ENCODE measurements around the gene NCAM1.

DNA sequence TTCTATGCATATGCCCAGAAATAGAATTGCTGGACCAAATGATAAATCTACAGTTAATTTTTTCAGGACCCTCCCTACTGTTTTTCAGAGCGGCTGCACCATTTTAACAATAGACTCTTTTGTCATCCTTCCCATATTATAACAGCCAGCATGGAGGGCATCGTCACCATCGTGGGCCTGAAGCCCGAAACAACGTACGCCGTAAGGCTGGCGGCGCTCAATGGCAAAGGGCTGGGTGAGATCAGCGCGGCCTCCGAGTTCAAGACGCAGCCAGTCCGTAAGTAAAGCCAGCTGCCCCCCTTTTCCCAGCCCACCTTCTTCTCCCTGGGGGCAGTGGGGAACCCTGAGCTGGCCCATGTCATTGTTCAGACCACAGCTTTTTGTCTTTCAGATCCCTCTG lies 273.7 kb downstream of the NCAM1 start:
- TF ChIP-seq, protein P1, sequence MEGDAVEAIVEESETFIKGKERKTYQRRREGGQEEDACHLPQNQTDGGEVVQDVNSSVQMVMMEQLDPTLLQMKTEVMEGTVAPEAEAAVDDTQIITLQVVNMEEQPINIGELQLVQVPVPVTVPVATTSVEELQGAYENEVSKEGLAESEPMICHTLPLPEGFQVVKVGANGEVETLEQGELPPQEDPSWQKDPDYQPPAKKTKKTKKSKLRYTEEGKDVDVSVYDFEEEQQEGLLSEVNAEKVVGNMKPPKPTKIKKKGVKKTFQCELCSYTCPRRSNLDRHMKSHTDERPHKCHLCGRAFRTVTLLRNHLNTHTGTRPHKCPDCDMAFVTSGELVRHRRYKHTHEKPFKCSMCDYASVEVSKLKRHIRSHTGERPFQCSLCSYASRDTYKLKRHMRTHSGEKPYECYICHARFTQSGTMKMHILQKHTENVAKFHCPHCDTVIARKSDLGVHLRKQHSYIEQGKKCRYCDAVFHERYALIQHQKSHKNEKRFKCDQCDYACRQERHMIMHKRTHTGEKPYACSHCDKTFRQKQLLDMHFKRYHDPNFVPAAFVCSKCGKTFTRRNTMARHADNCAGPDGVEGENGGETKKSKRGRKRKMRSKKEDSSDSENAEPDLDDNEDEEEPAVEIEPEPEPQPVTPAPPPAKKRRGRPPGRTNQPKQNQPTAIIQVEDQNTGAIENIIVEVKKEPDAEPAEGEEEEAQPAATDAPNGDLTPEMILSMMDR (optimal IDR thresholded peaks at IDR 0.05 in 1 of 3, IDR thresholded peaks at IDR 0.05 in 1 of 3, conservative IDR thresholded peaks at IDR 0.05 in 1 of 3; ENCODE audit: extremely low read depth in 1 of 3, insufficient read depth in 2 of 3, low read length in 3 of 3): no peak
- no peak for TF ChIP-seq EZH2 (IDR thresholded peaks at IDR 0.05; ENCODE audit: low read length)
